T-cell (primary cell): ENCODE results near the gene PAF1. TPM values are rescaled to one million over a fixed set of nuclear protein-coding genes. Genes with fewer than 3 reads are reported as not detected.
A peak's percentile ranks its signal among the peaks of the same experiment; 100 is the strongest.

Experiments used
- ATAC-seq, 4 experiments: fragments of 200-7000 bp in 3 of 4; fragments of 150-1000 bp in 1 of 4; cut with Tn5 transposase; replicated peaks in 1 of 4; 1 replicate in 3 of 4; 2 replicates in 1 of 4; pipeline ENCODE4 v1.10.0; 2021; ENCODE audit warnings: moderate library complexity in 3 of 4, mild to moderate bottlenecking in 2 of 4, moderate number of reproducible peaks in 1 of 4
- CTCF ChIA-PET, 2 donors: fragments of 300-600 bp; sonication (Branson Sonifier 250); formaldehyde crosslinking; loops; one replicate each; lab custom pipeline; 2022; ENCODE audit warnings: antibody characterized with exemption in 2 of 2; lab: Charles Lee
- POLR2A ChIA-PET, 2 donors: fragments of 300-600 bp; sonication (Branson Sonifier 250); formaldehyde crosslinking; loops; one replicate each; lab custom pipeline; 2022; ENCODE audit warnings: antibody characterized with exemption in 2 of 2; lab: Charles Lee
- DNase-seq, 35 experiments: peaks; one replicate each; pipeline versions ENCODE4 v3.0.0 to v3.0.0-alpha.2; 2013 to 2023
- H3K27ac ChIP-seq: one replicate; pipeline ENCODE4 v1.5.1; 2013; ENCODE audit warnings: low read length
- H3K27me3 ChIP-seq, 2 experiments: replicated peaks in 1 of 2; 1 replicate in 1 of 2; 2 replicates in 1 of 2; pipeline versions ENCODE4 v1.6.1 to v1.7.0; 2013; ENCODE audit warnings: low read length in 1 of 2, mixed read lengths in 1 of 2; ENCODE audit not compliant: control insufficient read depth in 2 of 2, insufficient read depth in 2 of 2; ENCODE audit errors: extremely low read depth in 1 of 2
- H3K36me3 ChIP-seq, 2 donors: 1 replicate in 1 of 2; 2 replicates in 1 of 2; pipeline versions ENCODE4 v1.6.1 to v1.7.0; 2013; ENCODE audit warnings: low read length in 1 of 2; ENCODE audit not compliant: control insufficient read depth in 2 of 2, insufficient read depth in 1 of 2; ENCODE audit errors: extremely low read depth in 1 of 2
- H3K4me1 ChIP-seq, 2 experiments: 1 replicate in 1 of 2; 2 replicates in 1 of 2; pipeline versions ENCODE4 v1.6.1 to v1.7.0; 2013; ENCODE audit warnings: low read length in 2 of 2, mixed read lengths in 1 of 2; ENCODE audit not compliant: insufficient read depth in 2 of 2, control insufficient read depth in 1 of 2; ENCODE audit errors: extremely low read depth in 1 of 2
- H3K4me3 ChIP-seq, 2 donors: 1 replicate in 1 of 2; 2 replicates in 1 of 2; pipeline versions ENCODE4 v1.5.1 to v1.7.0; 2013; ENCODE audit warnings: mild to moderate bottlenecking in 2 of 2, low read length in 1 of 2, moderate library complexity in 1 of 2; ENCODE audit not compliant: control insufficient read depth in 1 of 2; ENCODE audit errors: extremely low read depth in 1 of 2
- H3K9me3 ChIP-seq: 2 replicates; pipeline ENCODE4 v1.7.0; 2013
- H3K27ac Mint-ChIP-seq, 2 donors: one replicate each; pipeline ENCODE4 v1.8.0; 2020 to 2021; ENCODE audit warnings: mild to moderate bottlenecking in 2 of 2, mixed read lengths in 2 of 2
- H3K27me3 Mint-ChIP-seq, 2 donors: one replicate each; pipeline ENCODE4 v1.8.0; 2021 to 2022; ENCODE audit warnings: mixed read lengths in 2 of 2
- H3K36me3 Mint-ChIP-seq: one replicate; pipeline ENCODE4 v1.8.0; 2021; ENCODE audit warnings: mixed read lengths
- H3K4me1 Mint-ChIP-seq, 3 donors: one replicate each; pipeline ENCODE4 v1.8.0; 2020 to 2022; ENCODE audit warnings: mixed read lengths in 3 of 3, mild to moderate bottlenecking in 1 of 3
- H3K4me3 Mint-ChIP-seq, 3 donors: one replicate each; pipeline ENCODE4 v1.8.0; 2020 to 2022; ENCODE audit warnings: mild to moderate bottlenecking in 3 of 3, mixed read lengths in 3 of 3, moderate library complexity in 3 of 3
- H3K9me3 Mint-ChIP-seq, 3 donors: one replicate each; pipeline ENCODE4 v1.8.0; 2020 to 2022; ENCODE audit warnings: mixed read lengths in 3 of 3
- WGBS: methylation state at CpG from one replicate; pipeline ENCODE4 v1.1.5; 2013; ENCODE audit warnings: missing lambda C conversion rate; ENCODE audit not compliant: insufficient coverage; 5-methylcytosine and 5-hydroxymethylcytosine counted together
- total RNA-seq, 35 experiments: library from RNA in 6 of 35; stranded (reverse) in 6 of 35; fragments of 120-200 nt in 1 of 35; gene quantifications; one replicate each; pipeline versions ENCODE4 v1.2.1 to v1.2.4 and lab custom pipeline; 2013 to 2026

Gene PAF1
- total RNA-seq, 5 donors from 2014 or later (not counting 1 experiment from before 2014, with no cell fraction given): 43.0 to 96.1 (median 45.9) TPM

DNA sequence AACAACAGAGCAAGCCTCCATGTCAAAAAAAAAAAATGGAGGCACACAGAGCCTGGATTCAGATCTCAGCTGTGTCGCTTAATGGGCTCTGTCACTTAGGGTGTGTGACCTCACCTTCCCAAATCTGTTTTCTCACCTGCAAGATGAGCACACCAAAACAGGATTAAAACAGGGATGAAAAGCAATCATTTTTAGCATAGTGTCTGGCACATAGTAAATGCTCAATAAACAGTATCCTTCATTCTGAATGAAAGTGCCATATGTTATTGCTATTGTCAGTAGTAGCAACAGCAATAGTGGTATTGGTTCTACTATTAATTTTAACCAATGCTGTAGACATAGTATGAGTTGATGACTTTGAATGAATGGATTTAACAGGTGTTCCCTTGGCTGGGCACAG is 25.4 kb downstream of the PAF1 start:
- no peak for ATAC-seq
- Histone ChIP-seq H3K4me3 (no peak overlapping the region), H3K27me3 (no peaks in the 10 kb centered on the region), H3K36me3 (peaks cover 10 to 50% of the 10 kb centered on the region in 2 donors), H3K27ac (no peak overlapping the region), H3K9me3 (no peaks in the 10 kb centered on the region), H3K4me1 (no peaks in the 10 kb centered on the region)
- Mint-ChIP-seq H3K27me3 (no peaks in the 10 kb centered on the region), H3K36me3 (peaks cover 48% of the 10 kb centered on the region), H3K9me3 (no peaks in the 10 kb centered on the region), H3K4me3 (no peak overlapping the region), H3K27ac (no peak overlapping the region), H3K4me1 (peaks cover 0 to 7% (median 0%) of the 10 kb centered on the region in 3 donors)
- POLR2A ChIA-PET: interaction anchor here in 1 of 2 donors (1.1 kb wide), 1 partner anchor 11 kb away, joined by 5 read pairs; no protein-coding TSS in a partner anchor
- CTCF ChIA-PET: no interaction called here
- WGBS: 100% methylated on average over 1 of the region's 1 CpG
- no peak for DNase-seq

DNA sequence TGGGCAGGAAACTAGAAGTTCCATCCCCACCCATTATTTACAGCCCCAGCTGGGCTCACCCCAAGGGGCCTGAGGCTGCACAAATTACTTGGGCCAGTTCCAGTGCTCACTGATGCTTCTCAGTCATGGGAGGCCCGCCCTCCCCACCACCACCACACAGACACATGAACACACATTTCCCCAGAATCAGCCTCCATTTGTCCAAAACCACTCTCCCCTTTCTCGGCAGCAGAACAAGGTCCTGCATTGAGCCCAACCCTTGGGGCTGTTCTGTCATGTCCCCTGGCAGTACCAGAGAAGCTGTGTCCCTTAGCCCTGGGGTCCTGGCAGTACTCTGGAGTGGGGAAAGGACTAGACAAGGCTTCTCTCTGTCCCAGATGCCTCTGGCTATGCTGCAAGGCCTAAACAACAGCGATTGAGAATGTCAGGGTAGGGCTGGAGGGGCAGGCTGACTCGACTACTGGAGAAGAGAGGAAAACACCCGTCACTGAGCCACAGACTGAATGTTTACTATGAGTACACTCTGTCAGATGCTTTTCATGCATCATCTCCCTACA is 26.9 kb downstream of the PAF1 start:
- Mint-ChIP-seq H3K4me3 (no peak overlapping the region), H3K9me3 (no peaks in the 10 kb centered on the region), H3K4me1 (peaks cover 0 to 7% (median 0%) of the 10 kb centered on the region in 3 donors), H3K27me3 (no peaks in the 10 kb centered on the region), H3K36me3 (peaks cover 45% of the 10 kb centered on the region), H3K27ac (no peak overlapping the region)
- no peaks in the 10 kb centered on the region for H3K4me1 ChIP-seq
- no peak overlapping the region for H3K4me3 ChIP-seq
- H3K36me3 ChIP-seq: peaks cover 8 to 49% of the 10 kb centered on the region in 2 donors
- no peaks in the 10 kb centered on the region for H3K9me3 ChIP-seq
- WGBS: 77% methylated on average over 2 of the region's 5 CpGs
- DNase-seq: no peak
- H3K27me3 ChIP-seq: no peaks in the 10 kb centered on the region
- POLR2A ChIA-PET: no interaction called here
- H3K27ac ChIP-seq: no peak overlapping the region
- ATAC-seq: no peak
- CTCF ChIA-PET: no interaction called here

DNA sequence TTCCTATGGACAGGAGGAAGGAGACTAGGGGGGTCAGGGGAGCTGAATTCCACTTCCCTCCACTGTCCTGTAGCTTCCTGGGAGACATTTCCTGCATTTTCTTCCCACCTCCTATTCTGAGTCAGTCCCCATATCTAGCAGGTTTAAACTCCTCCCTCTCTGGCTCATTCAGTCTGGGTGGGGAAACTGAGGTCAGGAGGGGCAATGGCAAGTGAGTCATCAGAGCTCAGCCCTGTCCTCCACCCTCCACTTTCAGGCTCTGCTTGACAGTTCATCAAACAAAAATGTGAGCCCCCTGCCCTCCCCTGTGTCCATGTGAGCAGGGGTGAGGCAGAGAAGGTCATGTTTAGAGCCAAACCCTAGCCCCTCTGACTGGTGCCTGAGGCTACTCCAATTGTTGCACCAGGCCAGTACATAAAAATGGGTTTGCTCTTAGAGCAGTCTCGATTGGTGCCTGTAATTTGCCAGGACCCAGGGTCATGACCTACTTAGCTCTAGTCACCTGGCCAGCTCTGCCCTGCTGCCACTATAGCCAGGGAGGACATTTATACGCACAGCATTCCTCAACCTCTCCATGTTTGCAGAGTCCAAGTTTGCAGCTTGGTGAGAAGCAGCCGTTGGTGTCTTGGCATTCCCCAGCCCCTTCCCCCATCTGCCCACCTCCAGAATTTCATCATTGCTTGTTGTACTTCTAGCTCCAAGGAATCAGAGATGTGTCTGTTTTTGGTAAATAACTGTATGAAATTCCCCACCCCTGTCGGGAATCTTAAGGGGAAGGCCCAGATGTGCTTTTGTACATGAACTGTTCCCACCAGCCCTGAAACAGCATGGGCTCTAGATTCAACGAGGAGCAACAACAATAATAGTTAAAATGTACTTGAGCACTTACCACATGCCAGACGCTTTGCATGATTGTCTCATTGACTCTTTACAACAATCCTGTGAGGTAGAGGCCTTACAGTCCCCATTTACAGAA is 27.9 kb downstream of the PAF1 start:
- 82% methylated on average over 3 of the region's 6 CpGs for WGBS
- Mint-ChIP-seq H3K4me3 (no peak overlapping the region), H3K36me3 (peaks cover 39% of the 10 kb centered on the region), H3K9me3 (no peaks in the 10 kb centered on the region), H3K4me1 (peaks cover 0 to 7% (median 0%) of the 10 kb centered on the region in 3 donors), H3K27me3 (no peaks in the 10 kb centered on the region), H3K27ac (peak overlapping the region in 1 of 2 donors; percentile 12)
- ChIA-PET POLR2A (no interaction called here), CTCF (no interaction called here)
- Histone ChIP-seq H3K27ac (no peak overlapping the region), H3K4me3 (no peak overlapping the region), H3K36me3 (peaks cover 10 to 53% of the 10 kb centered on the region in 2 donors), H3K4me1 (no peaks in the 10 kb centered on the region), H3K9me3 (no peaks in the 10 kb centered on the region), H3K27me3 (no peaks in the 10 kb centered on the region)
- no peak for ATAC-seq
- no peak for DNase-seq

DNA sequence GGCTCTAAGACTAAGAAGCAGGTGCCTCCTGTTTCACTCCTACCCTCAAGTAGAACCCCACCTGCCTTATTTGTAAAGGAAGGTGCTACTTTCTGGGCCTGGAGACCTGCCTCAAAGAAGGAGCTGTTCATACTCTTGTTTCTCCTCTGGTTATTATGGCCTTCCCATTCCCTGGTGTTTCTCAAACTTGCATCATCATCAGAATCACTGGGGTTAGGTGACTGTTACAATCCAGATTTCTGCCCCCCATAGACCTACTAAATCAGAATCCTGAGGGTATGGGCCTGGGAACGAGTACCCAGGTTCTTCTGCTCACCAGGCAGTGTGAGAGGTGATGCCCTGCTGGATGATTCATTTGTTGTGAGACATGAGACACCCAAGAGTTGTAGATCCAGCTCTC is 30.3 kb downstream of the PAF1 start:
- ChIA-PET CTCF (no interaction called here), POLR2A (no interaction called here)
- DNase-seq (no peak), ATAC-seq (no peak)
- Mint-ChIP-seq H3K9me3 (no peaks in the 10 kb centered on the region), H3K4me3 (no peak overlapping the region), H3K36me3 (peaks cover 52% of the 10 kb centered on the region), H3K27ac (no peak overlapping the region), H3K27me3 (no peaks in the 10 kb centered on the region), H3K4me1 (peaks cover 0 to 5% (median 0%) of the 10 kb centered on the region in 3 donors)
- Histone ChIP-seq H3K27me3 (no peaks in the 10 kb centered on the region), H3K36me3 (peaks cover 20 to 68% of the 10 kb centered on the region in 2 donors), H3K4me1 (no peaks in the 10 kb centered on the region), H3K4me3 (no peak overlapping the region), H3K27ac (no peak overlapping the region), H3K9me3 (no peaks in the 10 kb centered on the region)
- no CpG with 5 or more reads among the region's 1 CpG for WGBS

DNA sequence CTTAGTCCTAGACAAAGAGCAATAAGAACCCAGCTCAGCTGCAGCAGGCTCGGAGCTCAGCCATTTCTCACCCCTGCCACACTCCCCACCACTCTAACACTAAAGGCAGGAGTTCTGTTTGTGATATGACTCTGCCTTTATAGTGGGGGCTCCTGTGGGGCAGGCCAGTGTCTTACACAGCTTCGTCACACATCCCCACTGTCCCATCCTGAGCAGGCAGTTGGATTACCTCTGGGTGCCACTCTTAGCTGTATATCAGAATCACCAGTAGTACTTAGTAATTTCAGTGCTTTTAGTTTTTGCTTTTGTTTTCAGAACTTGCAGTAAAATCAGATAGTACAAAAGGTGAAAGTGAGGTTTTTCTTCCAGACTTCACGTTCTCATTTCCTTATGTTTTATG is 31.9 kb downstream of the PAF1 start:
- ChIA-PET POLR2A (interaction anchor here (0.6 kb wide), 2 partner anchors 16 to 272 kb away, joined by 3 to 9 read pairs; no protein-coding TSS in a partner anchor), CTCF (no interaction called here)
- Mint-ChIP-seq H3K27me3 (no peaks in the 10 kb centered on the region), H3K27ac (no peak overlapping the region), H3K4me3 (no peak overlapping the region), H3K36me3 (peaks cover 59% of the 10 kb centered on the region), H3K4me1 (peaks cover 0 to 5% (median 0%) of the 10 kb centered on the region in 3 donors), H3K9me3 (no peaks in the 10 kb centered on the region)
- DNase-seq: no peak
- no peak overlapping the region for H3K27ac ChIP-seq
- H3K9me3 ChIP-seq: no peaks in the 10 kb centered on the region
- no CpG with 5 or more reads among the region's 3 CpGs for WGBS
- H3K4me1 ChIP-seq: no peaks in the 10 kb centered on the region
- no peak overlapping the region for H3K4me3 ChIP-seq
- H3K36me3 ChIP-seq: peaks cover 20 to 80% of the 10 kb centered on the region in 2 donors
- ATAC-seq: no peak
- H3K27me3 ChIP-seq: no peaks in the 10 kb centered on the region

DNA sequence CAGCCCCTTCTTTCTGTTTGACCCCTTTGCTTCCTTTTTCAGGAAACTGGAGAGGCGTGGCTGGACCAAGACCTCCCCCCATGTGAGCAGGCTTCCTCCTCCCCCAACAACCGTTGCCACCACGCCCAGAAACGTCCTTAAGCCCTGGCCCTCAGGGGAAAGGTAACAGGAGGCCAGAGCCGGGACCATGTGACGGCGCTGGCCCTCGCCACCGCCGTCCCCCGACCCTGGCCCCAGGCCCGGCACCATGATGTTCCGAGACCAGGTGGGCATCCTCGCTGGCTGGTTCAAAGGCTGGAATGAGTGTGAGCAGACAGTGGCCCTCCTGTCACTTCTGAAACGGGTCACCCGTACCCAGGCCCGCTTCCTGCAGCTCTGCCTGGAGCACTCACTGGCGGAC is 34.3 kb downstream of the PAF1 start:
- WGBS: 98% methylated on average over 15 of the region's 18 CpGs
- Histone ChIP-seq H3K9me3 (no peaks in the 10 kb centered on the region), H3K36me3 (peaks cover 17 to 81% of the 10 kb centered on the region in 2 donors), H3K27ac (no peak overlapping the region), H3K4me1 (no peaks in the 10 kb centered on the region), H3K4me3 (no peak overlapping the region), H3K27me3 (no peaks in the 10 kb centered on the region)
- H3K4me1 Mint-ChIP-seq: peaks cover 3 to 7% (median 6%) of the 10 kb centered on the region in 3 donors
- H3K9me3 Mint-ChIP-seq: no peaks in the 10 kb centered on the region
- peaks cover 58% of the 10 kb centered on the region for H3K36me3 Mint-ChIP-seq
- no peak overlapping the region for H3K27ac Mint-ChIP-seq
- CTCF ChIA-PET: no interaction called here
- no peak for ATAC-seq
- no peak for DNase-seq
- no peak overlapping the region for H3K4me3 Mint-ChIP-seq
- POLR2A ChIA-PET: interaction anchor here in 1 of 2 donors (0.7 kb wide), 1 partner anchor 14 kb away, joined by 3 read pairs; the partner anchor contains the start of gene SAMD4B
- H3K27me3 Mint-ChIP-seq: no peaks in the 10 kb centered on the region
